Uterus (tissue), 4 donors: Measurements from ENCODE around the gene STX18. TPM values are rescaled to one million over a fixed set of nuclear protein-coding genes. Genes with fewer than 3 reads are reported as not detected.

ENCODE experiments used
- DNase-seq, 2 donors: peaks; one replicate each; pipeline ENCODE4 v3.0.0-alpha.2; 2019 to 2020
- H3K27ac ChIP-seq, 2 donors: fragments of 200-600 bp; sonication (generic); 1 replicate in 1 of 2; 2 replicates in 1 of 2; pipeline ENCODE4 v1.5.1; 2016 to 2018
- H3K27me3 ChIP-seq, 2 donors: fragments of 200-600 bp; sonication (generic); one replicate each; pipeline ENCODE4 v1.5.1; 2018 to 2019; ENCODE audit warnings: control low read depth in 1 of 2
- H3K36me3 ChIP-seq, 2 donors: fragments of 200-600 bp; sonication (generic); one replicate each; pipeline ENCODE4 v1.5.1; 2019; ENCODE audit warnings: control low read depth in 1 of 2
- H3K4me1 ChIP-seq, 2 donors: fragments of 200-600 bp; sonication (generic); one replicate each; pipeline ENCODE4 v1.5.1; 2018 to 2019; ENCODE audit warnings: control low read depth in 1 of 2
- H3K4me3 ChIP-seq, 2 donors: fragments of 200-600 bp; sonication (generic); 1 replicate in 1 of 2; 2 replicates in 1 of 2; pipeline ENCODE4 v1.5.1; 2018 to 2019; ENCODE audit warnings: mild to moderate bottlenecking in 1 of 2
- H3K9me3 ChIP-seq, 2 donors: fragments of 200-600 bp; sonication (generic); one replicate each; pipeline ENCODE4 v1.5.1; 2019; ENCODE audit warnings: control low read depth in 1 of 2
- POLR2A ChIP-seq, 2 donors: fragments of 450-650 bp; IDR thresholded peaks; one replicate each; pipeline ENCODE4 v1.6.1; 2016; ENCODE audit warnings: antibody characterized with exemption in 2 of 2, mild to moderate bottlenecking in 1 of 2, moderate library complexity in 1 of 2
- intact Hi-C: fragments of 100-400 bp; cut with DNase I; formaldehyde crosslinking; loops from one replicate; pipeline ENCODE4 v1.15.1; 2023; ENCODE audit warnings: low total_unique reads
- total RNA-seq, 4 donors: library from RNA; depleted of rRNA in 3 of 4; stranded (reverse); fragments of >200 nt in 3 of 4; gene quantifications; one replicate each; pipeline versions ENCODE4 v1.1.0 to v1.2.4, GENCODE V29; 2014 to 2023
- TF ChIP-seq, protein P1 (sequence below), 4 experiments: fragments of 200-600 bp in 2 of 4; fragments of 450-650 bp in 2 of 4; sonication (generic) in 2 of 4; IDR thresholded peaks; one replicate each; pipeline ENCODE4 v1.5.1; 2016 to 2019; ENCODE audit warnings: antibody characterized with exemption in 4 of 4, mild to moderate bottlenecking in 2 of 4, moderate library complexity in 1 of 4
- donor health status: DM: yes; HTN: yes; CAD: no.

Gene STX18
- total RNA-seq, 4 donors from 2014 or later = 6.4 to 62.5 (median 28.9) TPM

DNA sequence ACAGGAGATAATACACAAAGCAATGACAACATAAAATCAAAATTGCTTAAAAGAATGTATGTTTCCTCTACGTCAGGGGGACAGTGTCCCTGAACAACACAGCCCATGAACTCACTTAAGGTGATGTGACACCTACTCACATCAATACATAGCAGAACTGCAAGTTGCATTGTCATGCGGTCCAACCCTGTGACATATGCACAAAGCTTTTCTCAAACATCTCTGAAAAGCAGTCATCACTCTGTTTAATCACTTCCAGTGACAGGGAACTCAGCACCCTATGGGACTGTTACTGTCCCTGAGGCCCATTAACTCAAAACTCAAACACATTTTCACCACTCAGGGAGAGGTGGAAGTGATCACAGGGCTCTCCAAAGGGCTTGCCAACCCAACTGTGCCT, 2.4 kb downstream of the STX18 start:
- Histone ChIP-seq H3K36me3 (no peaks in the 10 kb centered on the region), H3K27ac (no peak overlapping the region), H3K27me3 (no peaks in the 10 kb centered on the region), H3K4me3 (no peak overlapping the region), H3K4me1 (peaks cover 0 to 6% of the 10 kb centered on the region in 2 donors), H3K9me3 (no peaks in the 10 kb centered on the region)
- DNase-seq = no peak
- intact Hi-C loops = no loop called here
- TF ChIP-seq, protein P1, sequence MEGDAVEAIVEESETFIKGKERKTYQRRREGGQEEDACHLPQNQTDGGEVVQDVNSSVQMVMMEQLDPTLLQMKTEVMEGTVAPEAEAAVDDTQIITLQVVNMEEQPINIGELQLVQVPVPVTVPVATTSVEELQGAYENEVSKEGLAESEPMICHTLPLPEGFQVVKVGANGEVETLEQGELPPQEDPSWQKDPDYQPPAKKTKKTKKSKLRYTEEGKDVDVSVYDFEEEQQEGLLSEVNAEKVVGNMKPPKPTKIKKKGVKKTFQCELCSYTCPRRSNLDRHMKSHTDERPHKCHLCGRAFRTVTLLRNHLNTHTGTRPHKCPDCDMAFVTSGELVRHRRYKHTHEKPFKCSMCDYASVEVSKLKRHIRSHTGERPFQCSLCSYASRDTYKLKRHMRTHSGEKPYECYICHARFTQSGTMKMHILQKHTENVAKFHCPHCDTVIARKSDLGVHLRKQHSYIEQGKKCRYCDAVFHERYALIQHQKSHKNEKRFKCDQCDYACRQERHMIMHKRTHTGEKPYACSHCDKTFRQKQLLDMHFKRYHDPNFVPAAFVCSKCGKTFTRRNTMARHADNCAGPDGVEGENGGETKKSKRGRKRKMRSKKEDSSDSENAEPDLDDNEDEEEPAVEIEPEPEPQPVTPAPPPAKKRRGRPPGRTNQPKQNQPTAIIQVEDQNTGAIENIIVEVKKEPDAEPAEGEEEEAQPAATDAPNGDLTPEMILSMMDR (IDR thresholded peaks at IDR 0.05) = no peak
- TF ChIP-seq POLR2A (IDR thresholded peaks at IDR 0.05) = no peak

DNA sequence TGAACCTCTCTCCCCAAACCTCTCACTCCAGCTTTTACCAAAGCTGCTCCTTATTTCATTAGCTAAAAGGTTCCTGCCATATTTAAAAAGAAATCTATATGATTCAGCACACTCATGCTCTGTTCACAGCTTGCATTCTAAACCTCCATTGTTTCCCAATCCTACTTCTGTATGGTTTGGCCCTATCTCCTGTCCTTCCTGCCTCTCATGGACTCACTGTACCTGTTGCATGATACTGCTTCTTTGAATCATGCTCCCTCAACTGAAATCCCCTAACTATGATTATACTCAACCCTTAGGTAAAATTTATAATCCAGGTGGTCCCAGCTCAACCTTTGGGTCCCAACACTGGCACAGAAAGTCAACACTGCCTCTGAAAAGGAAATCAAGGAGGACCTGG, 6.3 kb downstream of the STX18 start:
- no peak for TF ChIP-seq POLR2A (IDR thresholded peaks at IDR 0.05)
- TF ChIP-seq, protein P1 (IDR thresholded peaks at IDR 0.05) = no peak
- Histone ChIP-seq H3K9me3 (no peaks in the 10 kb centered on the region), H3K4me3 (no peak overlapping the region), H3K4me1 (peaks cover 0 to 4% of the 10 kb centered on the region in 2 donors), H3K27me3 (no peaks in the 10 kb centered on the region), H3K36me3 (no peaks in the 10 kb centered on the region), H3K27ac (no peak overlapping the region)
- no peak for DNase-seq
- intact Hi-C loops = no loop called here

DNA sequence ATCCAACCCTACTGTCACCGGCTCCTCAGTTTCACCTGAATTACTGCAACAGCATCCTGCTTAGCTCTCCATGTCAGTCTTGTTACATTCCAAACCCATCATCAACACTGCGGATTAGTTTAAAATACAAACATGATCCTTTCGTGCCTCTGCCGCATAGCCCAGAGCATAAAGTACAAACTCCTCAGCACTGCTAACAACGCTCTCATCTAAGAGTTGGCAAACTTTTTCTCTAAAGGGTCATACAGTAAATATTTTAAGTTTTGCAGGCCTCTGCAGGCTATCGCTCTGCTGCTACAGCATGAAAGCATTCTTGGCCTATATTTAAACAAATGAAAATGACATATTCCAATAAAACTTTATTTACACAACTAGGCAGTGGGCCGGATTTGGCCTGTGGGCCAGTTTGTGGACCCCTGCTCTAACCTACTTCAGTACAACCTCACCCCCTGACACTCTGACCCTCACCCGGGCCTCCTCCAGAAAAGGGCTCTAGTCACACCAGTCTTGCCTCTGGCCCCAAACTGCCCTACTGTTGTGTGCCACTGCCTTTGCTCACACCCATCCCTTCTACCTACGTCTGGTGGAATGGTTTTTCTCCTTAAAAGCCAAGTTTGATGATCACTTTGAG, 7.2 kb downstream of the STX18 start:
- no peak for DNase-seq
- Histone ChIP-seq H3K4me1 (no peaks in the 10 kb centered on the region), H3K27me3 (no peaks in the 10 kb centered on the region), H3K4me3 (no peak overlapping the region), H3K36me3 (no peaks in the 10 kb centered on the region), H3K9me3 (no peaks in the 10 kb centered on the region), H3K27ac (no peak overlapping the region)
- intact Hi-C loops = no loop called here
- TF ChIP-seq, protein P1 (IDR thresholded peaks at IDR 0.05) = no peak
- no peak for TF ChIP-seq POLR2A (IDR thresholded peaks at IDR 0.05)

DNA sequence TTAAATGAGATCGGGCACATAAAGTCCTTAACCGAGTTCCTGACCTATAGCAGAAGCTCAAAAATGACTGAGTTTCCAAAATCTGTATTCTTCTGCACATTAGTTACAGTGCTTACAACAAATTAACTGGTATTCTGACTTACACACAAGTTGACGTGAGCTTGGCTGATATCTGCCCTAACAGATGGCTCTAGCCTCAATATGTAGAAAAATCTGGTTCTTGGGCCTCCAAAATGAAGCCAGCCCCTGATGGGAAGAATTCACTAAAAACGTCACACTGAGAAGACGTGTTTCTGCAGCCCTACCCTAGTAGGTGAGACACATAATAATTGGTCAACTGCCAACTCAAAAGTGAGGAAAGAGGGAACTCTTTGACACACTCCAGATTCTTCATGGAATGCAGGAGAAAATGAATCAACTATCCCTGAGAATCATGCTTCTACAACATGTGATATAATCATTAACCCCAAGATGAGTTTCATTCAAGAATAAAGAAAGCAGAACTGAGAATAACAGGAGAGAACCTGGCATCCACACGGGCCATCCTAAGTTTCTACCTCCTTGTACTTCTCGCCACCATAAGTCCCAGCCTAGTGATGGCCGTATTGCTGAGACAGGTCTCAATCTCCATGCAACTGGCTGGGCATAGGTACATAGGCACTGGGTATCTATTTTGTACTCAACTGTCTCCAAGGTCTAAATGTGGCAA, 8.2 kb downstream of the STX18 start:
- Histone ChIP-seq H3K9me3 (no peaks in the 10 kb centered on the region), H3K27me3 (no peaks in the 10 kb centered on the region), H3K4me1 (no peaks in the 10 kb centered on the region), H3K36me3 (no peaks in the 10 kb centered on the region), H3K27ac (no peak overlapping the region), H3K4me3 (no peak overlapping the region)
- intact Hi-C loops = no loop called here
- TF ChIP-seq POLR2A (IDR thresholded peaks at IDR 0.05) = no peak
- TF ChIP-seq, protein P1 (IDR thresholded peaks at IDR 0.05) = no peak
- DNase-seq = no peak

DNA sequence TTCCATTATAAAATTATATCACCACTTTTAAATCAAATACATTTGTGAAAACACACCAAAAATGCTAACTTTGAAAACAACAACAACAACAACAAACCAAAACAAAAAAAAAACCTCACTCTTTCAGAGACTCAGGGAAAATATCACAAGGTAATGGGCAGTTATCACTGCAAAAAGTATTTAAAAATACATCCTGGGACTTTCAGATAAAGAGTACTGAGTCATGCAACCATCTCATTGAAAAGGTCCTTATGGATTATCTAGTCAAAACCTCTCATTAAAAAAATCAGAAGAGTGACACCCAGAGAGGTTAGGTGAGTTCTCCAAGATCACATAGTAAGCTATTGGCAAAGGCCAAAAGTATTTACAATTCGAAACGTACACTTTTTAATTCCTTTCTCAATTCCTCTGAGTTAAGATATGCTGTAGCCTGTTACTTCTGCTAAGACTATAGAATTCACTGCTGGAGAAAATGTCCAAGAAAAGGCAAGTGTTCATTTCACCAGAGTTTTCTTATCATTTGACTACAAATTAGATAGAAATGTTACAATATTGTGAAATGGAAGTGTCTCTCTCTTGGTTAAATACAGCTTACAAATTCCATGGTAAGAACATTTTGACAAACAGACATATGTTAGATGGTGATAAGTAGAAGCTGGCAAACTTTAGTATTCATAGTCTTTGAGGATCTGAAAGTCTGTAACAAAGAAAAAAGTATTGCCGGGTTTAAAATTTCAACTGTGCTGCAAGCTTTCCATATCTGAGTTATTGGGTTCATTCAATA, 9.3 kb downstream of the STX18 start:
- no peaks in the 10 kb centered on the region for H3K4me1 ChIP-seq
- no peaks in the 10 kb centered on the region for H3K27me3 ChIP-seq
- H3K36me3 ChIP-seq = no peaks in the 10 kb centered on the region
- no peak overlapping the region for H3K4me3 ChIP-seq
- no peak overlapping the region for H3K27ac ChIP-seq
- no peaks in the 10 kb centered on the region for H3K9me3 ChIP-seq
- intact Hi-C loops = no loop called here
- DNase-seq = no peak
- TF ChIP-seq, protein P1 (IDR thresholded peaks at IDR 0.05) = no peak
- TF ChIP-seq POLR2A (IDR thresholded peaks at IDR 0.05) = no peak
